T-helper 1 cell (primary cell): ENCODE data around the gene ITPK1.

Experiments used
- DNase-seq, 5 donors: peaks; one replicate each; pipeline ENCODE4 v3.0.0-alpha.2; 2012 to 2020

The ITPK1 gene

DNA sequence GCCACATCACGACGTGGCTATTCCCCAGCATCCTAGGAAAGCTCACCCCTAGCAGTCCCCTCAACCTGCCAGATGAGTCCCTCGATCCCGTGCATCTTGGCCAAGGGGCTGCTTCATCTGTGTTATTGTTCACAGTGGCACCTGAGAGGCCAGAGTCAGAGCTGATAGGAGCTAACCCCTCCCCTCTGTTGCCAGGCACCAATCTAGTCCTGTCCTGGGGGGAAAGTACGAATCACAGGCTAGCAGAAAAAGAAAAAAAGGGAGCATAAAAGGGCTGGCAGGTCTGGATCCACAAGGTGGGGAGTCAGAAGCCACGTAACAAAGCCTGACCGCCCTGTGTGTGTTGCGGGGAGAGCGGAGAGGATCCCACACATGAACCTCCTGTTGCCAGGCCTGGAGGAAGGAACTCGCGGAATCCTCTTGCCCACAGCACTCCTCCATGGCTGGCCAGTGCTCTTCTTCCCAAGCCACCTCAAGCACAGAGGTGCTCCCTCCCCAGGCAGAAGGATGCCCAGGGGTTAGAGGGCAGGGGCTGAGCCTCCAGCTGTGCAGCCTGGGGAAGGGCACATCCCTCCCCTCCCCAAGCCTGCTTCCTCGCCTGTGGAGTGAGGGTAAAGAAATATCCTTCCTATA lies 91.8 kb downstream of the ITPK1 start:
- no peak for DNase-seq

DNA sequence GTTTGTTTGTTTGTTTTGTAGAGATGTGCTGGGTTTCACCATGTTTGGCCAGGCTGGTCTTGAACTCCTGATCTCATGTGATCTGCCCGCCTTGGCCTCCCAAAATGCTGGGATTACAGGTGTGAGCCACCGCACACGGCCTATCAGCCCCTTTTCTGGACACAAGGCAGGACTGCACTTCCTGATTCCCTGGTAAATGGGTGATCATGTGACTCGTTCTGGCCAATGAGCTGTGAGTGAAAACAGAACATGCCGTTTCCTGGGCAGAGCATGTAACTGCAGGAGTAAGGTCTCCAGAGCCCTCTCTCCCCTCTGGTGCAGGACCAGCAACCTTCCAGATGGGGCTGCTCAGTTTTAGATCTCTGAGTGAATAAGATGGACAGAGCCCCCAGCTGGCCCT lies 92.7 kb downstream of the ITPK1 start:
- peak in 1 of 5 donors; percentile 13 for DNase-seq

DNA sequence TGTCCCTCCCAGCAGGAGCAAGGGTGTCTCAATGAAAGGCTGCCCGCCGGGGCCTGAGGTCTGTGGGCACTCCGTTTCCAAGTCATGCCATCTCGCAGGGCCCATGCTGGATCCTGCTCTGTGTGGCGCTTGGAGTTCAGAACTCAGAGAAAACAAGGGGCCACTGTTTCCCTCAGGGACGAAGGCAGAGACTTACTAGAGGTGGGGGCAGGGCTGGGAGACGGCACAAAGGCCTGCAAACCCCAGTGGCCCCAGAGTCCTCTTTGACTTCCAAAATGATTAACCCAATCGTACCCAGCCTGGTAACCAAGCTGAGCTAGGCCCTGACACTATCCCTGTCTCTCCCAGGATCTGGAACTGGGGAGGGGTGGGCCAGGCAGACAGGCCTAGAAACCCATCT lies 95.8 kb downstream of the ITPK1 start:
- DNase-seq, result no peak

DNA sequence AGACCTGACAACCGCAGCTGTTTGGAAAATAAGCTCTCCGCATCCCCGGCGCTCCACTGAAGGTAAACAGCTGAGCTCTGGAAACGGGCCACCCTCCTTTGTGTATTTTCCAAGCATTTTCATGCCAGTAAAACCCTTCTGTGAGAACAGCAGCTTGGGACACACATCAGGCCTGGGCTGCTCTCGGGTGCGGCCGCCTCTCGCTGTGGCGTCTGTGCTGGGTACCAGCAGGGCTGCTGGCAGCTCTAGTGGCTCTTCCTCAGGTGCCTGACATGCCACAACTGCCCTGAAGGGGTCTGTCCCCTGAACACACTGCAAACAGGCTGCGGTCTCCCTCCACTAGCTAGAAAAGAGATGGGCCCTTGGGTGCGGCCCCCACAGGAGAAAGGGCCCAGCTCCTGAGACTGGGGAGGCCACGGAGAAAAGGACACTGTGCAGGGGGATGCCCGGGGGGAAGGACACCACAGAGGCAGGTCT lies 96.3 kb downstream of the ITPK1 start:
- DNase-seq, result no peak

DNA sequence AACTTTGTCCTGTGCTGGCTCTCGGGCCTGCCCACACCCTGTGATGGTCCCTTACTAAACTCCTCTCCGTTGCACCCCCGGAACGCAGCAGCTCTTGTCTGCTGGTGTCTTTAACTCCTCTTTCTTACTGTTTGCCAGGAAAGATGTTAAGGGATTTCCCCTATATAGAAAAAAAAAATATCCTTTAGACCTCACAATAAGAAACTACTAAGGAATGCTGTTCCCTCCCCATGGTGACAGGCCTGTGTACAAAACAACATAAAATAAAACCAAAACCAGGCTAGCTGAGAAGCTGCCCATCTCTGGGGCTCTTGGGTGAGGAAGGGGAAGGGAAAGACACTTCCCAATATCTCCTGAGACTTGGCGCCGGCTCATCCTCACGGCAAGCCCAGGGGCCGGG lies 97.4 kb downstream of the ITPK1 start:
- no peak for DNase-seq

DNA sequence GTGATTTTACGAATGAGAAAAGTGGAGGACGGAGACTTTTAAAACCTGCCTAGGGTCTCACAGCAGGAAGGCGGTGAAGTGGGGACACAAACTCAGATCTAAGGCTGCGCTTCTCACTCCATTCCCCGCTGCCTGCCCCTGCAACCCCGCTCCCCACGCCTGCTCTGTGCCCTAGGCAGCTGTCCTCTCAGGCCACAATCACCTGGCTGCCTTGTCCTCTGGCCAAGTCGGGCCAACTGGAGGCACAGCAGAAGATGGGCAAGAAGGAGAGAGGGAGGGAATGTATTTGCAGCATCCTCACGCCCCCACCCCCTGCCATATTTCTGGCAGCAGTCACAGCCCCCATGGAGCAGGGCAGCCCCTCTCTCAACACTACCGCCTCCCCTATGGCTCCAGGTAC lies 97.8 kb downstream of the ITPK1 start:
- no peak for DNase-seq

DNA sequence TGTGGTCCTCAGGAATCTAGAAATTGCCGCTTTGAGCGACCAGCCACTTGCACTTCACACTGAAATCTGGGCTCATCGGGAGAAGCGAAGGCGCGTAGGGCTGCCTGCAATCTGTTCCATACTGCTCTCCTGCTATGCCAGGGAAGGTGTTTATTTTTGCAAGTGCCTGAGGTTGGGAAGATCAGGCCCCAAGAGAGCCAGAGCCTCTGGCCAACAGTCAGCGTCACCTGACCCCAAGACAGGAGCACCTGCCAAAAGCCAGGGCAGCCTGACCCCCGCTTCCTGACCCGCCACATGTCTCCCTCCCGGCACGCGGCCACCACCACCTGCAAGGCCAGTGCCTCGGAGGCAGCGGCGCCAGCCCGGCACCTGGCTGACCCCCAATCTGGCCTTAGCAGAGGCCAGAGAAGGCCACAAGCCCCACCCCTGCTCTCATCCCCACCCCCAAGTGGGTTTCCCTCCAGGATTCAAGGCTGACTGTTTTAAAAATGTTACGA lies 98.4 kb downstream of the ITPK1 start:
- DNase-seq, result no peak

DNA sequence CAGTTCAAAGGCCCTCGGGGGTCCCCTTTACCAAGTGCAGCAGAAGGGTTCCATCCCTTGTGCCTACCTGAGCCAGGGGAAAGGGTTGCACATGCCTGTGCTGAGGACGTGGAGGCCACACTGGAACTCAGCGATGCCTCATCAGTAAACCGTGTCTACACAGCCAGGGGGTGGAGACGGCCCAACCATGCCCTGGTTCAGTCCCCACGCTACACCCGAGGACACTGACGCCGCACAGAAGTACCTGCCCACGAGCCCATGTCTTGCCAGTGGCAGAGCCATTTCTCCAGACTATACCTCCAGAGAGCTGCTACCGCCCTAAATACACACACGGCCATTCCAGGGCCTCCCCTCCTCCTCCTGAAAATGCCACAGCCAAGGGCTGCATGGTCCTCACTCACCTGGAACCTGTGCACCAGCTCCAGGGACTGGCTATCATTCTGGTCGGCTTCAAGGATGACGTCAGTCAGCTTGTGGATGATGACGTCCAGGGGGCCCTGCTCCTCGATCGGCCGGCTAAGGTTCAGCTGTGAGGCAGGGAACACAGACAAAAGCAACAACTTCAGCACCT lies 99.4 kb downstream of the ITPK1 start:
- DNase-seq, result no peak

DNA sequence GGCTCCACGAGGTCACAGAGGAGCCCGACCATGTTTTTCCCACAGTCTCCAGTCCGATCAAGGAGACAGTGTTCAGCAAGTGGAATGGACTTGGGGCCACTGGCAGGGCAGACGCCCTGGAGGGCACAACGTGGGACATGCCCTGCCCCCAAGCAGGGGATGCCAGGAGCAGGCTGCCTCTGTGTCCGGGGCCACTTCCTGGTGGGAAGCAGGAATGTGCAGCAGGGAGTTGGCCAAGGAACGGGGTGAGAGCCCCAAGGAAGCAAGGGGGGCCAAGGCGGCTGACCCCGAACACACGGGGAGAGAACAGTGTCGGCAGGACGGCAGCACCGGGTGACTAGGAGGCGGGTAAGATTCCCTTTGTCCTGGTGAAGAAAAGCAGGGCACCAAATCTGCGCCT lies 100.2 kb downstream of the ITPK1 start:
- no peak for DNase-seq

DNA sequence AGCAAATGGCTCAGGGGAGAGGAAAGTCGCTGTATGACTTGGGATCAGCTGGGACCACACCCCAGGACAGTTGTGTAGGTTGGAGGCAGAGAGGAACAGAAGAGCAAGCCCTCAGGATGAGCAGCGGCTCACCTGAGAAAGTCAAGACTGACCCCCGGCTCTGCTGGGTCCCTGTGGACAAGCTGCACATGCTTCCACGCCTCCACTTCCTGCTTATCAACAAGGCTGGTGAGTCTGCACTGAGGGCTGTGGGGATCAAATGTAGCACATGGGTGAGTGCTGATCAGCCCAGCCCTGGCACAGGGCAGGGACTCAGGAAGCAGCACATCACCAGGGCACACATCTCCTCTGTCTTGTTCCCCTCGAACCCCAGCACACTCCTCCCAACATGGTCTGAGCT lies 100.7 kb downstream of the ITPK1 start:
- DNase-seq, result no peak

DNA sequence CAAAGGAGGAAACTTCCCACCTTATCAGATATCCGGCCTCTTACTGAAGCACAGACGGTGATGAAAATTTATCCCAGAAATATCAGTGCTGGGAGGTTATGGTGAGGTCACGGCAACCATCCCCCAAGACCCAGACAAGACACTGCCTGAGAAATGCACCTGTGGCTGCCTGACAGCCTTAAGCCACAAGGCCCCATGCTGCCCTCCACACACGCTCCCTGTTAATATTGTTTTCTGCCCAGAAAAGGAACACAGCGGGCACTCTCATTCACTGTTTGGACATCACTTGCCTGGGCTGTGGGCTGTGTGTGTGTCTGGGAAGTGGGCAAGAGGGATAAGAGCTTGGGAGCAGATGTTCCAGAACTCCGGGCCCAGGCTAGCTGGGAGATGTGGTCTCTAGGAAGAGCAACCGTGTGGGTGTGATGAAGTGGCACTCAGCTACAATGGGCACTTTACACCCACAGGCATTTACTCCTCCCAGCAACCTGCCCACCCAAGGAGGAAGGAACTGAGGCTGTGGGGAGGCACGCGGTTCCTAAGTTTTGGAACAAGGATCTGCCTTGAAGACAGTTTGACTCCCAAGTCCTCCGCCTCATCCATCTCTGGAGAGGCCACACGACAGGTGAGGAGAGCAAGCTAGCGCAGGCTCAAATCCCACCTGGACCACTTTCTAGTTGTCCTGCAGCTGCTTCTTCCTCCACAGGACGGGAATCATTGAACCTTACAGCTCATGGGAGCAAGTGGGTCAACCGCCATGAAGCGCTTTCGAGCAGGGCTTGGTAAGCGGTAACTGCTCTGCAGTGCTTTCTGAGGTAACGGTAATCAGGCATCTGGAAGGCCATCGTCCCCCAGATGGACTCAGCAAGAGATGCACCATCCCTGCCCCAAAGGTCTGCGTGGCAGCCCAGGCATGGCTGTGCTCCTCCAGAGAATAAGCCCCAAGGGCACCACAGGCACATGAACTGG lies 101.4 kb downstream of the ITPK1 start:
- no peak for DNase-seq

DNA sequence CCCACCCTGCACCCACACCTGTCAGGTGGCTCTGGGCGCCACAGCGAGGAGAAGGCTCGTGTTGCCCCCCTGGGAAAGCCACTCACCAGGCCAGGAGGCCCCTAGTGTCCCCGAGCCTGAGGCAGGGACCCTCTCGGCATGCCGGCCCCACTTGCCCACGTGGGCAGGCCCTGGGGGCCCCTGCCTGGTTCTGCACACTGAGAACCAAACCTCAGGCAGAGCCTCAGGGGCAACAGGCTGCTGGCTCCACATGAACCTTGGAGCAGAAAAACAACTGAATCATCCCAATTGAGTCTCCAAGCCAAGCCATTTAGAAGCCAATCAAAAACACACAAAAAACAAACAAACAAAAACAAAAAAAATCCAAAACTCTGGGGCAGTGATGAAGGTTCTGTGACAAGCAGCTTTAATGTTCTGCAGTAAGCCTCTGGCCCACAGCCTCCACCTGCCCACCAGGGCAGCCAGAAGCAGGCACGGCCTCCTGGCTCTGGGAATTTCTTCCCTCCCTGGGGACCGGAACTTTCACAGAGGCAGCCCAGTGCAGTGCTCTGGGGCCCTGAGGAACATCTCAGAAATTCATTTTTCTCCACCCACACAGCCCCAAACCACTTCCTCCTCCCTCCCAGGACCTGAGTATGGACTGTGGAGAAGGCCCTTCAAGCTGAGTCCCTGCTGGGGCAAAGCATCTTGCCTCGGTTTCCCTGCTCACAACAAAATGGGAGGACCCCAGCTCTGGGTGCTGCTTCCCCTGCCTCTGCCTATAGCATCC lies 102.6 kb downstream of the ITPK1 start:
- DNase-seq, result no peak

DNA sequence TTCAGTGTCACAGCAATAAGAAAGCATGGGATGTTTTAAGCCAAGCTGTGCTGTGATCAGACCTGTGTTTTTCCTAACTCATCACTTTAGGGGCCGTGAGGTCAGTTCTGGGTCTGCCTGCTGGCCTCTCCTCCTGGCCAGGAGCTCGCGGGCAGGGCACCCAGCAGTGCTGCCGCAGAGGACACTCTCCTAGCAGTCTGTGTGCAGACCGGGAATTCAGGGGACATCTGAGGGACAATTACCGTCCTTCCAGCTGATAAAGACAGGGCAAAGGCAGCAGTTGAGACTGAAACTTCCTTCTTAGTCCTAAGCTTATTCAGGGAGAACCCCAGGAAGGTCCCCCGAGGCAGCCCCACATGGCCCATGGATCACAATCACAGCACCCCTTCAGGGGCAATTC lies 103.2 kb downstream of the ITPK1 start:
- DNase-seq, result no peak

DNA sequence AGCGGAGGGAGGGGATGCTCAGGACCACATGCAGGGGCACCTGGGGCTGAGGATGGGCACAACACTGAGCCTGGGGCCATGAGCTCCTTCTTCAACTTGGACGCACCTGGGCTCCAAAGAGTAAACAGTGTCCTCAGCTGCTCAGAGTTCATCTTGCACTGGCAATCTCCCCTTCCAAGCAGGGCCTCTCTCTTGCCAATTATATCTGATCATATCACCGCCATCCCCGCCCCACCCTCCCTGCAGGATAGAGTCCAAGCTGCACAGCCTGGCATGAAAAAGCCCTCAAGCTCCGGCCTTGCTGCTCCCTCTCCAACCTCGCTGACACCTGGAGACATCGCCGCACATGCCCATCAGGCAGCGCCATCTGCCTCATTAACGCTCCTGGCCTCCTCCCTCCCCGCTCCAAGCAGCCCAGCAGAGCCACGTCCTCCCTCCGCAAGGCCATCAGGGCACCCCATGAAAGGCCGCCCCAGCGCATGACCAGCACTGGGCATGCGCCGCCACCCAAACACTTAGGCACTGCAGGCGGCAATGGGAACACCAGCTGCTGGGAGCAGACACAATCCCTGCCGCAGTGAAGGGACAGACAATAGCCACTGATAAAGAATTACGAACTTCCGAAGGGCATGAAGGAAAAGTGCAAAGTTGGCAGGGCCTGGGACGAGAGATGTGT lies 103.9 kb downstream of the ITPK1 start:
- no peak for DNase-seq

DNA sequence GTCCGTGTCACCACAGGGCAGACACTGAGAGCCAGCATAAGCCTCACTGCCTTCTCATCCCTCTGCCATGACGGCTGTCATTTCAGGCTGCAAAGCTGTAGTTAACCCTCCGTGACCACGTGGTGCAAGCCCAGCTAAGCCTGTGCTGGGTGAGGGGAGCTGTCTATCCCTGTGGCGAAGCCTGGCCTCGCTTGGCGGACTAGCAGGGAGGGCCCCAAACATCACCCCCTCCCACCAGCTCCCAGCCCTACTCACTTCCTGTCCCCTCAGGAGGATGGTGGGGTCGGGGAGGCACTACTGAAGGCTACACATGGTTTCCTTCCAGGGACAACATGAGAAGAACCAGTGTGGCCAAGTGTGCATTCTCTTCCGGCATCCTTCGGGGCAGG lies 104.6 kb downstream of the ITPK1 start:
- no peak for DNase-seq

DNA sequence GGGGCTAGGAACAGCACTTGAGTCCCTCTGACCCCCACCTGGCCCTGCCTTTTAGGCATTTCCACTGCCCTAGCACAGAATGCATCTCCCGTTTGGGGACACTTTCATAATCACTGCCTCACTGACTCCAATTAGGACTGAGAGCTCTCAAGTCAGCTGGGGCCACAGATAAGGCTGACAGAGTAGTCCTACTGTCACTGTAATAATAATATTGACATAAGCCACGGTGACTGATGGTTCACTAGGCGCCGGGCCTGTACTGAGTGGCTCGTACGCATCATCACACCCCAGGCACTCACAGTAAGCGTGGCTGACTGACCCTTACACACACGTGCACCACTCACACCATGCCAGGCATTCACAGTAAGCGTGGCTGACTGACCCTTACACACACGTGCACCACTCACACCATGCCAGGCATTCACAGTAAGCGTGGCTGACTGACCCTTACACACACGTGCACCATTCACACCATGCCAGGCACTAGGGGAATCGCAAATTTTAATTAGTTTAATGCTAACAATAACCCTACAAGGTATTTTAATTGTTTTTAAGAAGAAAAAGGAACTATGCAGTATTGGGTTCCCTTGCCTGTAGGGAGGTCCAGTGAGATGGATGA lies 105.1 kb downstream of the ITPK1 start:
- no peak for DNase-seq

DNA sequence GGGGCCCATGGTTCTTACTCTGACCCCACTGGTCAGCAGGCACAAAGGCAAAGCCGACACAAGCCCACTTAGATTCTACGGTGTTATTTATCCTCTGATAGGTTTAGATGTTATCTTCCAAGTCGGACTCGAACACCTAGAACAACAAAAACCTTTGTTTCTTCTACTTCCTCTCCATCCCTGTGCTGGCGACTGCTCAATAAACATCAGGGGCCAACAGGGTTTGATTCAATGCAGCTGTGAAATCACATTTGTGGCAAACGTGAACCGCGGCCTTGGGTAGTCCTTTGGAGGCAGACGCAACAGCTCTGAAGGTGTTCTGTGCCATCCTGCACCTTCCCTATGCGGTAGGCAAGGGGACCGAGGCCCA lies 105.6 kb downstream of the ITPK1 start:
- DNase-seq, result no peak

DNA sequence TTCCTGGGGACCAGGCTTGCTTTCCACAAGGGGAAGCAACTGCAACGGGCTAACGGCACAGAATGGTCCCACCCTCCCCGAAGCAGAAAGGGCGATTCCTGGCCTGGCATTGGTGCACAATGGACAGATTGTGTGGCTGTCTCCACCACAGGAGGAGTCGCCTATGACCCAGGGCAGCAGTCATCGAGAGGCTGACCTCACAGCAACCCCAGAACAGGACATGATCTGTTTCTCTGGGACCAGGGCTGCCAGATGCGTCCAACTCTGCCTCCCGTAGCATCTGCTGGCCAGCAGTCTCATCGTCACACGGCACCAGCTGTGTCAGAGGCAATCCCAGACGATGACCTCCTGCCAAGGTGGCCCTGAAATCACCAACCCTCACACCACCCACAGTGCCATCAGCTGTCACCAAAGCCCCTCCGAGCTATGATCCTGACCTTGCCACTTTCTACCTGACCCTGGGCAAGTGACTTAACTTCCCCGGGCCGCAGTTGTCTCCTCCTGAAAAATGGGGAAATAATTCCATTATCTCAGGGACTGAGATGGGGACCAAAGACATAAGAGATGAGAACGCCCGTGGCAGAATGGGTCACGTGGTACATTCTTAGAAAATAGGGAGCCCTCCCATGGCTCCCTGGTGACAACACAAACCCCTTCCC lies 106.1 kb downstream of the ITPK1 start:
- no peak for DNase-seq

DNA sequence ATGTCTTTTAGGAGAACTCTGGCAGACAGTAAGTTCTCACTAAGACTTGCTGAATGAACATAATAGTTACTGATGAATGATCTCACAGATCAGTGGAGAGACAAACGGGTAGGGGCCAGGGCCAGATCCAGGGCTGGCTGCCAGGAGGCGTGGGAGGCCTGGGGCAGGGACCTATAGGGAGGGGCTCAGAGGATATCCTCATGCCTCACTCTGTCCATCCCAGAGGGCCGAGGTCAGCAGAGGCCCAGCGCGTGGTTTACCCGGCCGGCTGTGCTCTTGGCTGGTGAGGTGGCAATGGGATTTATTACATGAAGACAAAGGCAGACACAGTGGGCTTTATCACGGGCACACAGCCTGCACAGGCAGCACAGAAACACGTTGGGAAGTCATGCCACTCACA lies 107.3 kb downstream of the ITPK1 start:
- no peak for DNase-seq

DNA sequence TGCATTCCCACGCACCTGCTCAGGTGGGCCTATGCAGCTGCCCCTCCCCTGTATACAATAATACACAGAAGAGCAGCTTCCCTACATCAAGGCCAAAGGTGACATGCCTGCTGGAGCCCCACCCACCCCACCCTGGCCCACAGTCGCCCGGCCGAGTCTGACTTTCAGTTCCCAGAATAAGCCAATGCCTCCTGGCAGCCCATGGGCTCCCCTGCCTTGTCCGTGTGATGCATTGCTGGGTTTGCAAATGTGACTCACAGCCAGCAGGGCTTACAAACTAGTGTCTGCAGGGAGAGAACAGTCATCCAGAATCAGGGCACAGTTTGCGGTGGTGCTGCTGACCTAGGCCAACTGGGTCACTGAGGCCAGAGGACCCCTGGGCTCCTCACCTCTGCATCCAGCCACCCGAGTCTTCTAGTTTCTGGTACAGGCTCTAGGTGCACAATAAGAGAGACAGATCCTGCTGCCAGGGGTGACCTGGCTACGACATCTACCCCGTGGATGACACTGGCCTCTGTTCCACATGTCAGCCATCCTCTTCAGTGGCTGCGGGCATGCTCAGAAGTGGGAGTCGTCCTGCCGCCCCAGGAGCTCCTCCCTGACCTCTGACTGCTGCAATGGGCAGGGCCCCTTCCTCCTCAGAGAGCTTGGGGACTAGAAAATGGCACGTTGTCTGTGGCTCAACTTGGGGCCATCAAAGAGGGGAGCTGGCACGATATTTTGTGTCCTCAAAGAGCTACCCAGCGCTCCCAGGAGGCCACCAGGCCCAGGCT lies 108.3 kb downstream of the ITPK1 start:
- DNase-seq, result no peak
